ENCODE results near the gene STUM.

GRCh38 chr1:226609836-226610455 is 61.4 kb downstream of the STUM start:
- no peak for TF ChIP-seq CTCF (IDR thresholded peaks at IDR 0.05; ENCODE audit: low read length)
- TF ChIP-seq EZH2phosphoT487 (IDR thresholded peaks at IDR 0.05; ENCODE audit: low read length): no peak
- no peak for TF ChIP-seq EZH2 (optimal IDR thresholded peaks at IDR 0.05; ENCODE audit: low read depth, low read length)
